IMR-90 (cell line): ENCODE results near the gene CLK2. TPM values are rescaled to one million over a fixed set of nuclear protein-coding genes. Genes with fewer than 3 reads are reported as not detected.
A peak's percentile ranks its signal among the peaks of the same experiment; 100 is the strongest.

Experiments used
- ATAC-seq: fragments of 200-7000 bp; cut with Tn5 transposase; 2 replicates; pipeline ENCODE4 v1.9.1; 2020; ENCODE audit warnings: low read depth, mild to moderate bottlenecking, moderate library complexity
- BruUV-seq: library from RNA; stranded (reverse); fragments of 400-500 nt; replicated peaks from 2 replicates; lab custom pipeline; 2021; lab: Mats Ljungman, UMichigan
- CTCF ChIA-PET: fragments of 300-600 bp; formaldehyde crosslinking; extraction: SDS; loops from one replicate; lab custom pipeline; 2021; ENCODE audit warnings: antibody characterized with exemption; lab: Yijun Ruan, JAX
- POLR2A ChIA-PET: fragments of 300-600 bp; sonication (Branson Sonifier 250); formaldehyde crosslinking; loops from one replicate; lab custom pipeline; 2022; ENCODE audit warnings: antibody characterized with exemption; ENCODE audit not compliant: unreplicated experiment; lab: Charles Lee
- DNase-seq: peaks from one replicate; pipeline ENCODE4 v3.0.0; 2013
- H2AFZ ChIP-seq: replicated peaks from 2 replicates; pipeline ENCODE3; 2013; ENCODE audit warnings: low read length, mild to moderate bottlenecking; ENCODE audit not compliant: poor library complexity
- H2AK5ac ChIP-seq: 2 replicates; pipeline ENCODE4 v1.6.1; 2013; ENCODE audit warnings: low read depth, low read length, inconsistent platforms
- H2AK9ac ChIP-seq: replicated peaks from 2 replicates; pipeline ENCODE3; 2013; ENCODE audit warnings: mild to moderate bottlenecking, low read depth, low read length, moderate library complexity; ENCODE audit not compliant: poor library complexity
- H2BK120ac ChIP-seq: 2 replicates; pipeline ENCODE4 v1.6.1; 2013; ENCODE audit warnings: low read depth, low read length, inconsistent platforms
- H2BK15ac ChIP-seq: 3 replicates; pipeline ENCODE4 v1.6.1; 2013; ENCODE audit warnings: low read depth, low read length, inconsistent platforms
- H2BK20ac ChIP-seq: 2 replicates; pipeline ENCODE4 v1.6.1; 2013; ENCODE audit warnings: low read depth, mild to moderate bottlenecking, inconsistent platforms, low read length, moderate library complexity
- H2BK5ac ChIP-seq: 2 replicates; pipeline ENCODE4 v1.6.1; 2013; ENCODE audit warnings: mild to moderate bottlenecking, low read depth, low read length, inconsistent platforms; ENCODE audit not compliant: poor library complexity, severe bottlenecking
- H3K14ac ChIP-seq: replicated peaks from 2 replicates; pipeline ENCODE4 v1.6.1; 2013; ENCODE audit warnings: low read depth, low read length, inconsistent platforms
- H3K18ac ChIP-seq: 2 replicates; pipeline ENCODE4 v1.6.1; 2013; ENCODE audit warnings: low read depth, low read length, control low read depth
- H3K23ac ChIP-seq: 2 replicates; pipeline ENCODE4 v1.6.1; 2013; ENCODE audit warnings: low read depth, low read length, inconsistent platforms
- H3K27ac ChIP-seq: 2 replicates; pipeline ENCODE4 v1.5.1; 2013; ENCODE audit warnings: mild to moderate bottlenecking, control low read depth, low read length; ENCODE audit not compliant: insufficient read depth
- H3K27me3 ChIP-seq: 2 replicates; pipeline ENCODE4 v1.6.1; 2013; ENCODE audit warnings: low read length; ENCODE audit not compliant: control insufficient read depth, insufficient read depth
- H3K36me3 ChIP-seq: 2 replicates; pipeline ENCODE4 v1.6.1; 2013; ENCODE audit warnings: low read length, mixed read lengths; ENCODE audit not compliant: control insufficient read depth, insufficient read depth
- H3K4ac ChIP-seq: 2 replicates; pipeline ENCODE4 v1.6.1; 2013; ENCODE audit warnings: low read depth, low read length, inconsistent platforms
- H3K4me1 ChIP-seq: 2 replicates; pipeline ENCODE4 v1.6.1; 2013; ENCODE audit warnings: low read length, mixed read lengths; ENCODE audit not compliant: control insufficient read depth, insufficient read depth
- H3K4me2 ChIP-seq: 2 replicates; pipeline ENCODE4 v1.6.1; 2013; ENCODE audit warnings: low read depth, mild to moderate bottlenecking, control low read depth, low read length, moderate library complexity
- H3K4me3 ChIP-seq: 2 replicates; pipeline ENCODE4 v1.5.1; 2013; ENCODE audit warnings: low read depth, mild to moderate bottlenecking, control low read depth, low read length, moderate library complexity; ENCODE audit not compliant: insufficient read depth
- H3K56ac ChIP-seq: 2 replicates; pipeline ENCODE4 v1.6.1; 2013; ENCODE audit warnings: low read length, inconsistent platforms; ENCODE audit not compliant: insufficient read depth; ENCODE audit errors: extremely low read depth
- H3K79me1 ChIP-seq, 2 experiments: 2 replicates each; pipeline ENCODE4 v1.6.1; 2013; ENCODE audit warnings: low read length in 2 of 2, inconsistent platforms in 1 of 2, low read depth in 1 of 2
- H3K9ac ChIP-seq: 2 replicates; pipeline ENCODE4 v1.6.1; 2013; ENCODE audit warnings: low read depth, low read length, control low read depth
- H3K9me1 ChIP-seq: 2 replicates; pipeline ENCODE4 v1.6.1; 2013; ENCODE audit warnings: low read length, inconsistent platforms; ENCODE audit not compliant: insufficient read depth
- H3K9me3 ChIP-seq: 2 replicates; pipeline ENCODE4 v1.6.1; 2013; ENCODE audit warnings: low read length; ENCODE audit not compliant: control insufficient read depth, insufficient read depth
- H4K20me1 ChIP-seq: 2 replicates; pipeline ENCODE4 v1.6.1; 2013; ENCODE audit warnings: low read length, inconsistent platforms; ENCODE audit not compliant: insufficient read depth
- H4K5ac ChIP-seq: 2 replicates; pipeline ENCODE4 v1.6.1; 2013; ENCODE audit warnings: mild to moderate bottlenecking, low read depth, low read length, control low read depth
- H4K8ac ChIP-seq, 2 experiments: 2 replicates each; pipeline ENCODE4 v1.6.1; 2013; ENCODE audit warnings: low read depth in 2 of 2, low read length in 2 of 2, control low read depth in 1 of 2, inconsistent platforms in 1 of 2
- H4K91ac ChIP-seq: 2 replicates; pipeline ENCODE4 v1.6.1; 2013; ENCODE audit warnings: low read depth, low read length, inconsistent platforms; ENCODE audit not compliant: insufficient read depth
- BHLHE40 ChIP-seq: fragments of 150-350 bp; IDR thresholded peaks from 2 replicates; pipeline ENCODE4 v1.6.1; 2016; ENCODE audit warnings: mild to moderate bottlenecking, low read depth, low read length
- CEBPB ChIP-seq: IDR thresholded peaks from 2 replicates; pipeline ENCODE4 v1.6.1; 2012; ENCODE audit warnings: low read depth, low read length, improper control_type of control experiment
- CHD1 ChIP-seq: IDR thresholded peaks from 2 replicates; pipeline ENCODE4 v1.6.1; 2012; ENCODE audit warnings: low read depth, low read length, improper control_type of control experiment
- FOS ChIP-seq: fragments of 150-350 bp; IDR thresholded peaks from 2 replicates; pipeline ENCODE4 v1.6.1; 2016; ENCODE audit warnings: low read depth, low read length
- MAFK ChIP-seq: IDR thresholded peaks from 2 replicates; pipeline ENCODE4 v1.6.1; 2012; ENCODE audit warnings: low read depth, low read length, improper control_type of control experiment
- MAZ ChIP-seq: IDR thresholded peaks from 2 replicates; pipeline ENCODE4 v1.6.1; 2012; ENCODE audit warnings: low read depth, mild to moderate bottlenecking, low read length, improper control_type of control experiment, moderate library complexity, borderline replicate concordance
- MXI1 ChIP-seq: IDR thresholded peaks from 2 replicates; pipeline ENCODE4 v1.6.1; 2012; ENCODE audit warnings: low read depth, mild to moderate bottlenecking, low read length, moderate library complexity, borderline replicate concordance
- POLR2A ChIP-seq: IDR thresholded peaks from 2 replicates; pipeline ENCODE4 v1.6.1; 2012; ENCODE audit warnings: mild to moderate bottlenecking, low read depth, low read length
- RCOR1 ChIP-seq: IDR thresholded peaks from 2 replicates; pipeline ENCODE4 v1.6.1; 2012; ENCODE audit warnings: mild to moderate bottlenecking, low read length, improper control_type of control experiment; ENCODE audit not compliant: insufficient replicate concordance
- SMC3 ChIP-seq: fragments of 150-350 bp; IDR thresholded peaks from 2 replicates; pipeline ENCODE4 v1.6.1; 2016; ENCODE audit warnings: low read depth, mild to moderate bottlenecking, antibody characterized with exemption, low read length, moderate library complexity
- WGBS, 2 experiments: methylation state at CpG; one replicate each; pipeline versions ENCODE4 v1.1.5 to v1.1.7; 2013; ENCODE audit warnings: missing lambda C conversion rate in 2 of 2; ENCODE audit not compliant: insufficient read length in 1 of 2; ENCODE audit errors: extremely low coverage in 2 of 2; 5-methylcytosine and 5-hydroxymethylcytosine counted together
- dilution Hi-C: fragments of 300-500 bp; cut with HindIII; formaldehyde crosslinking; loops from one replicate; pipeline ENCODE4 v1.14.3; 2018; ENCODE audit warnings: low sequenced_read_pairs; ENCODE audit not compliant: unreplicated experiment
- in situ Hi-C: fragments of 300-500 bp; cut with MboI; formaldehyde crosslinking; loops from 3 replicates; pipeline ENCODE4 v1.14.3; 2019; ENCODE audit warnings: low sequenced_read_pairs, inconsistent platforms, mixed read lengths
- intact Hi-C: fragments of 100-400 bp; cut with micrococcal nuclease; formaldehyde crosslinking; loops from 2 replicates; pipeline ENCODE4 v1.10.0; 2022
- polyA plus RNA-seq, 3 experiments: library from polyadenylated mRNA; depleted of rRNA; stranded (reverse); fragments of >200 nt; gene quantifications; 2 replicates each; pipeline ENCODE4 v1.2.3, GENCODE V29; 2012; ENCODE audit warnings: low replicate concordance in 1 of 3
- total RNA-seq: library from RNA; depleted of rRNA; stranded (reverse); fragments of >200 nt; gene quantifications from 2 replicates; pipeline ENCODE4 v1.2.3, GENCODE V29; 2012
- TF ChIP-seq, protein P1 (sequence below): conservative IDR thresholded peaks from 2 replicates; pipeline ENCODE4 v1.5.1; 2012; ENCODE audit warnings: mild to moderate bottlenecking, low read depth, low read length, improper control_type of control experiment
- TF ChIP-seq, protein P2 (sequence below): fragments of 150-350 bp; IDR thresholded peaks from 2 replicates; pipeline ENCODE4 v1.6.1; 2016; ENCODE audit warnings: low read depth, mild to moderate bottlenecking, low read length, moderate library complexity, borderline replicate concordance
- TF ChIP-seq, protein P3 (sequence below): fragments of 150-350 bp; IDR thresholded peaks from 2 replicates; pipeline ENCODE4 v1.6.1; 2017; ENCODE audit warnings: mild to moderate bottlenecking, antibody characterized with exemption, low read length, low read depth

CLK2 gene
- total and polyA plus RNA-seq, 2 of the 4 experiments (the other 2 are of a cell fraction) = 19.7 to 61.2 TPM

DNA sequence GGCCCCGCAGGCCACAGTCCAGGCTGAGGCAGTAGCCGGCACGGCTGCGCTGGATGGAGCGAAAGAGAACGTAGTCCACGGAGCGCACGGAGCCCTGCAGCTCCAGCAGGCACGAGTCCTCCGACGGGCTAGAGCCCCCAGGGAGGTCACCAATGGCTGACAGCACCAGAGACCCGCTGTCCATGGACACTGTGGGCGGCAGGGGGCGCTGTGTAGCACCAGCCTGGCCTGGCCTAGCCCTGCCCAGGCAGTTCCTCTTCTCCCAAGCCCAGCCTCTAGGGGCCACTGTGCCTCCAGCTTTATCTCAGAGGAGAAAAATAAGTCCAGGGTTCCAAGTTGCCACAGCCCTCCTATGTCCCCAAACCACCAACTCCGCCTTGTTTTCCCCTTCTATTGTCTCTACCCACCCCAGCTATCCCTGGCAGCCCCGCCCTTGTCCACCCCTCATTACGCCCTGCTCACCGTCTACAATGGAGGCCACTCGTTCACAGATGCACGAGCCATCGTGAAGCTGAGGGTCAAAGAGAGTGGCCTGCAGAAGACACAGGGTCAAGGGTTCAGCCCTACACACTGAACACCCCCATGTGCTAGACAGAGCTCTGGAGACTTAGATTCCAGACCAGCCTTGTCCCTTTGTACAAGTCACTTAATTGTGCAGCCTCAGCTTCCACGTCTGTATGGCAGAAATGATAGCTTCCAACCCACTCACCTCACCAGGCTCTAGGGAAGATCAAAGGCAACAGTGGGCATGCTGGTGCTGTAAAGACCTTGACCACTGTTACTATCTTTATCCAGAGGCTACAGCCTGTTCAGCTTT is 22.5 kb downstream of the CLK2 start:
- H3K56ac ChIP-seq = no peak overlapping the region
- peak overlapping the region; percentile 93 for H2AFZ ChIP-seq
- CTCF ChIA-PET = interaction anchor here (0.5 to 1.7 kb wide), 21 partner anchors 8 to 493 kb away, joined by 3 to 6 read pairs (median 3); partner anchors contain the start of gene CLK2
- TF ChIP-seq MAFK = no peak
- peak; percentile 89 for TF ChIP-seq SMC3
- TF ChIP-seq, protein P1, sequence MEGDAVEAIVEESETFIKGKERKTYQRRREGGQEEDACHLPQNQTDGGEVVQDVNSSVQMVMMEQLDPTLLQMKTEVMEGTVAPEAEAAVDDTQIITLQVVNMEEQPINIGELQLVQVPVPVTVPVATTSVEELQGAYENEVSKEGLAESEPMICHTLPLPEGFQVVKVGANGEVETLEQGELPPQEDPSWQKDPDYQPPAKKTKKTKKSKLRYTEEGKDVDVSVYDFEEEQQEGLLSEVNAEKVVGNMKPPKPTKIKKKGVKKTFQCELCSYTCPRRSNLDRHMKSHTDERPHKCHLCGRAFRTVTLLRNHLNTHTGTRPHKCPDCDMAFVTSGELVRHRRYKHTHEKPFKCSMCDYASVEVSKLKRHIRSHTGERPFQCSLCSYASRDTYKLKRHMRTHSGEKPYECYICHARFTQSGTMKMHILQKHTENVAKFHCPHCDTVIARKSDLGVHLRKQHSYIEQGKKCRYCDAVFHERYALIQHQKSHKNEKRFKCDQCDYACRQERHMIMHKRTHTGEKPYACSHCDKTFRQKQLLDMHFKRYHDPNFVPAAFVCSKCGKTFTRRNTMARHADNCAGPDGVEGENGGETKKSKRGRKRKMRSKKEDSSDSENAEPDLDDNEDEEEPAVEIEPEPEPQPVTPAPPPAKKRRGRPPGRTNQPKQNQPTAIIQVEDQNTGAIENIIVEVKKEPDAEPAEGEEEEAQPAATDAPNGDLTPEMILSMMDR = peak; percentile 100
- no peak for TF ChIP-seq CEBPB
- no peak for TF ChIP-seq BHLHE40
- TF ChIP-seq, protein P2, sequence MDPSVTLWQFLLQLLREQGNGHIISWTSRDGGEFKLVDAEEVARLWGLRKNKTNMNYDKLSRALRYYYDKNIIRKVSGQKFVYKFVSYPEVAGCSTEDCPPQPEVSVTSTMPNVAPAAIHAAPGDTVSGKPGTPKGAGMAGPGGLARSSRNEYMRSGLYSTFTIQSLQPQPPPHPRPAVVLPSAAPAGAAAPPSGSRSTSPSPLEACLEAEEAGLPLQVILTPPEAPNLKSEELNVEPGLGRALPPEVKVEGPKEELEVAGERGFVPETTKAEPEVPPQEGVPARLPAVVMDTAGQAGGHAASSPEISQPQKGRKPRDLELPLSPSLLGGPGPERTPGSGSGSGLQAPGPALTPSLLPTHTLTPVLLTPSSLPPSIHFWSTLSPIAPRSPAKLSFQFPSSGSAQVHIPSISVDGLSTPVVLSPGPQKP = no peak
- TF ChIP-seq RCOR1 = no peak
- TF ChIP-seq MAZ = no peak; the same call in 1 of the 2 replicates
- 0 out of 2 replicates have a peak, but pooled peaks have one; percentile 21 for TF ChIP-seq MXI1
- TF ChIP-seq, protein P3, sequence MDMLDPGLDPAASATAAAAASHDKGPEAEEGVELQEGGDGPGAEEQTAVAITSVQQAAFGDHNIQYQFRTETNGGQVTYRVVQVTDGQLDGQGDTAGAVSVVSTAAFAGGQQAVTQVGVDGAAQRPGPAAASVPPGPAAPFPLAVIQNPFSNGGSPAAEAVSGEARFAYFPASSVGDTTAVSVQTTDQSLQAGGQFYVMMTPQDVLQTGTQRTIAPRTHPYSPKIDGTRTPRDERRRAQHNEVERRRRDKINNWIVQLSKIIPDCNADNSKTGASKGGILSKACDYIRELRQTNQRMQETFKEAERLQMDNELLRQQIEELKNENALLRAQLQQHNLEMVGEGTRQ = no peak
- no peak for TF ChIP-seq CHD1
- no peak for TF ChIP-seq FOS
- TF ChIP-seq POLR2A = peak; percentile 34; the same call in 1 of the 2 replicates

More for the DNA sequence above, 22.5 kb downstream of the CLK2 start:
- H3K18ac ChIP-seq = no peak overlapping the region
- no peak overlapping the region for H2BK5ac ChIP-seq
- dilution Hi-C loops = no loop called here
- peaks cover 12 to 31% of the 10 kb centered on the region in 2 experiments for H3K79me1 ChIP-seq
- no peaks in the 10 kb centered on the region for H3K9me3 ChIP-seq
- BruUV-seq = no TSS peak
- H3K14ac ChIP-seq = no peak overlapping the region; the same call in 1 of the 2 replicates
- H3K4me1 ChIP-seq = peaks cover 15% of the 10 kb centered on the region
- H2AK5ac ChIP-seq = peak overlapping the region; percentile 37; the same call in 1 of the 2 replicates
- H3K9me1 ChIP-seq = peaks cover 4% of the 10 kb centered on the region; the same call in 1 of the 2 replicates
- WGBS, 2 experiments = 17% methylated on average over 19 of the region's 23 CpGs; no CpG with 5 or more reads in 1 of the 2 experiments
- no peaks in the 10 kb centered on the region for H3K27me3 ChIP-seq
- H3K9ac ChIP-seq = no peak overlapping the region
- no peak overlapping the region; the same call in 1 of the 2 replicates for H3K23ac ChIP-seq
- intact Hi-C loops = loop anchor here (1.0 to 5.0 kb wide), 3 partner anchors 72 to 397 kb away; no protein-coding TSS in a partner anchor
- peak overlapping the region in 1 of 2 experiments; percentile 82; a peak in 2 of 4 replicates for H4K8ac ChIP-seq
- in situ Hi-C loops = no loop called here
- H2BK20ac ChIP-seq = no peak overlapping the region
- H3K36me3 ChIP-seq = peaks cover 16% of the 10 kb centered on the region
- DNase-seq = peak; percentile 85
- H4K5ac ChIP-seq = peak overlapping the region; percentile 40; the same call in 1 of the 2 replicates
- peak overlapping the region; percentile 12; the same call in 1 of the 2 replicates for H3K27ac ChIP-seq
- H3K4me3 ChIP-seq = no peak overlapping the region
- peak overlapping the region; percentile 66 for H2AK9ac ChIP-seq
- H2BK120ac ChIP-seq = no peak overlapping the region
- H4K91ac ChIP-seq = no peak overlapping the region
- peak; percentile 78 for ATAC-seq
- no peaks in the 10 kb centered on the region for H4K20me1 ChIP-seq
- no peak overlapping the region for H2BK15ac ChIP-seq
- POLR2A ChIA-PET = no interaction called here
- H3K4me2 ChIP-seq = no peak overlapping the region
- H3K4ac ChIP-seq = peak overlapping the region; percentile 71
